PFSK-1 (cell line): Measurements from ENCODE around the gene SFRP5.
A peak's percentile ranks its signal among the peaks of the same experiment; 100 is the strongest.

ENCODE experiments used
- FOXP2 ChIP-seq: optimal IDR thresholded peaks from 2 replicates; pipeline ENCODE3; 2011; ENCODE audit warnings: borderline replicate concordance, control low read depth, inconsistent platforms; ENCODE audit not compliant: insufficient read depth; ENCODE audit errors: extremely low read length, extremely low read depth
- POLR2AphosphoS5 ChIP-seq: IDR thresholded peaks from 2 replicates; pipeline ENCODE4 v1.6.1; 2012; ENCODE audit warnings: low read depth, mild to moderate bottlenecking, control low read depth, low read length, moderate library complexity
- SIN3A ChIP-seq: IDR thresholded peaks from 2 replicates; pipeline ENCODE4 v1.6.1; 2012; ENCODE audit warnings: mild to moderate bottlenecking, low read length, moderate library complexity, borderline replicate concordance; ENCODE audit not compliant: insufficient read depth
- TAF1 ChIP-seq: IDR thresholded peaks from 2 replicates; pipeline ENCODE4 v1.6.1; 2012; ENCODE audit warnings: low read length, control low read depth, borderline replicate concordance; ENCODE audit not compliant: insufficient read depth
- TF ChIP-seq, protein P1 (sequence below), 2 experiments: IDR thresholded peaks; 2 replicates each; pipeline versions ENCODE4 v1.6.1 to v1.8.0; 2011 to 2012; ENCODE audit warnings: low read depth in 2 of 2, low read length in 2 of 2, control low read depth in 1 of 2, inconsistent platforms in 1 of 2, mild to moderate bottlenecking in 1 of 2, moderate library complexity in 1 of 2; ENCODE audit not compliant: insufficient read depth in 1 of 2

Gene SFRP5

DNA sequence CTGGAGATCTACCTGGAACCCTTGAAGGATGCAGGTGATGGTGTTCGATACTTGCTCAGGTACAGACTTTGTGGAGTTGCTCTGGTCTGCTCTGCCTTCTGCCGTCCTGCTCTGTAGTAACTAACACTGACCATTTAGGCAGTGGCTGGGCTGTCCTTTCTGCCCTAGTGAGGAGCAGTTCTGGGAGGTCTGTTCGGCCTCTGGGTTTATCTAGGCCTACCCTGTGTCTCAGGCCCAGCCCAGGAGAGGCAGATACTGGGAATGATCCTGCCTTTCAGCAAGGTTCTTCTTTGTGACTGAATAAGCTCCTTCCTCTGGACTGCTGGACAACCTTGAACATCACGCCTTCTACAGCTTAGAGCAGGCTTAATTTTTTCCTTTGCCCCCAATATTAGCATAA is 33.2 kb downstream of the SFRP5 start:
- TF ChIP-seq FOXP2 (no peak), SIN3A (no peak), TAF1 (no peak), POLR2AphosphoS5 (no peak)
- TF ChIP-seq, protein P1, sequence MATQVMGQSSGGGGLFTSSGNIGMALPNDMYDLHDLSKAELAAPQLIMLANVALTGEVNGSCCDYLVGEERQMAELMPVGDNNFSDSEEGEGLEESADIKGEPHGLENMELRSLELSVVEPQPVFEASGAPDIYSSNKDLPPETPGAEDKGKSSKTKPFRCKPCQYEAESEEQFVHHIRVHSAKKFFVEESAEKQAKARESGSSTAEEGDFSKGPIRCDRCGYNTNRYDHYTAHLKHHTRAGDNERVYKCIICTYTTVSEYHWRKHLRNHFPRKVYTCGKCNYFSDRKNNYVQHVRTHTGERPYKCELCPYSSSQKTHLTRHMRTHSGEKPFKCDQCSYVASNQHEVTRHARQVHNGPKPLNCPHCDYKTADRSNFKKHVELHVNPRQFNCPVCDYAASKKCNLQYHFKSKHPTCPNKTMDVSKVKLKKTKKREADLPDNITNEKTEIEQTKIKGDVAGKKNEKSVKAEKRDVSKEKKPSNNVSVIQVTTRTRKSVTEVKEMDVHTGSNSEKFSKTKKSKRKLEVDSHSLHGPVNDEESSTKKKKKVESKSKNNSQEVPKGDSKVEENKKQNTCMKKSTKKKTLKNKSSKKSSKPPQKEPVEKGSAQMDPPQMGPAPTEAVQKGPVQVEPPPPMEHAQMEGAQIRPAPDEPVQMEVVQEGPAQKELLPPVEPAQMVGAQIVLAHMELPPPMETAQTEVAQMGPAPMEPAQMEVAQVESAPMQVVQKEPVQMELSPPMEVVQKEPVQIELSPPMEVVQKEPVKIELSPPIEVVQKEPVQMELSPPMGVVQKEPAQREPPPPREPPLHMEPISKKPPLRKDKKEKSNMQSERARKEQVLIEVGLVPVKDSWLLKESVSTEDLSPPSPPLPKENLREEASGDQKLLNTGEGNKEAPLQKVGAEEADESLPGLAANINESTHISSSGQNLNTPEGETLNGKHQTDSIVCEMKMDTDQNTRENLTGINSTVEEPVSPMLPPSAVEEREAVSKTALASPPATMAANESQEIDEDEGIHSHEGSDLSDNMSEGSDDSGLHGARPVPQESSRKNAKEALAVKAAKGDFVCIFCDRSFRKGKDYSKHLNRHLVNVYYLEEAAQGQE (IDR thresholded peaks at IDR 0.05; ENCODE audit: insufficient read depth in 1 of 2, low read depth in 2 of 2, low read length in 2 of 2), result no peak

DNA sequence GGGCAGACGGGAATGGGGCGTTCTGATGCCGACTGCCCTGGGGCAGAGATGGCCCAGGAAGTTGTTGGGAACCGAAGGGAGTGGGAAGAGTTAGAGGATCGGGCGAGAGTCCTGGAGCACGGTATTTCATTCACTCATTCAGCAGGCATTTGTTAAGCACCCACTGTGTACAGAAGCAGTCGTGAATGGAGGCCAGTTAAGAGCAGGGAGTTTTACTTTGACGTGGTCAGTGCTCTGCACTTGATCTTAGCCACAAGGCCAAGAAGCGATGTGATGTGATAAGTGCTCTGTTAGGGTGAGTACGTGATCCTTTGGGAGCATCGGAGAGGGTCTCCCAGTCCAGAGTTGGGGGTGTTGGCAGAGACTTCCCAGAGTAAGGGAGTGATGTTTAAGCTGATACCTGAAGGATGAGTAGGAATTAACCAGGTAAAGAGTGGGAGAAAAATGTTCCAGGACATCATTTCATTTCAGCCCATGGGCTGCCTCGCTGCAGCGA is 34.0 kb downstream of the SFRP5 start:
- TF ChIP-seq POLR2AphosphoS5 (no peak), SIN3A (no peak), FOXP2 (no peak), TAF1 (no peak)
- TF ChIP-seq, protein P1 (IDR thresholded peaks at IDR 0.05; ENCODE audit: insufficient read depth in 1 of 2, low read depth in 2 of 2, low read length in 2 of 2), result no peak

- TF ChIP-seq POLR2AphosphoS5 (peak; percentile 79), FOXP2 (peak; percentile 92), SIN3A (0 out of 2 replicates have a peak, but pooled peaks have one; percentile 43), TAF1 (peak; percentile 54; the same call in 1 of the 2 replicates)
- TF ChIP-seq, protein P1 (IDR thresholded peaks at IDR 0.05; ENCODE audit: insufficient read depth in 1 of 2, low read depth in 2 of 2, low read length in 2 of 2), result peak; percentile 27; a peak in 1 of 4 replicates
These were observed 34.7 kb downstream of the SFRP5 start, which contains the start of gene ZFYVE27 for GRCh38 chr10:97736902-97737769. TSS of gene ZFYVE27 (plus strand) at chr10:97737128. CDS start at chr10:97738478, 1,350 bp downstream.

GRCh38 chr10:97736403-97736901 is 35.3 kb downstream of the SFRP5 start:
- TF ChIP-seq, protein P1 (IDR thresholded peaks at IDR 0.05; ENCODE audit: insufficient read depth in 1 of 2, low read depth in 2 of 2, low read length in 2 of 2), result no peak
- TF ChIP-seq FOXP2 (no peak), SIN3A (no peak)
